22Rv1 (cell line): ENCODE results near the gene EDDM13.

Experiments used
- CTCF ChIP-seq: fragments of 450-650 bp; IDR thresholded peaks from 2 replicates; pipeline ENCODE4 v1.5.1; 2017; ENCODE audit warnings: mild to moderate bottlenecking
- ZFX ChIP-seq: fragments of 450-650 bp; IDR thresholded peaks from 2 replicates; pipeline ENCODE4 v1.6.1; 2017; ENCODE audit warnings: antibody characterized with exemption, borderline replicate concordance

GRCh38 chr19:56319991-56320390 lies 47.4 kb downstream of the EDDM13 start:
- TF ChIP-seq CTCF, result no peak
- TF ChIP-seq ZFX, result no peak
